ENCODE measurements around the gene ST6GALNAC4.
A peak's percentile ranks its signal among the peaks of the same experiment; 100 is the strongest.

Gene ST6GALNAC4

GRCh38 chr9:127928676-127929624 lies 12.1 kb upstream of the ST6GALNAC4 start:
- DNase-seq: no peak

DNA sequence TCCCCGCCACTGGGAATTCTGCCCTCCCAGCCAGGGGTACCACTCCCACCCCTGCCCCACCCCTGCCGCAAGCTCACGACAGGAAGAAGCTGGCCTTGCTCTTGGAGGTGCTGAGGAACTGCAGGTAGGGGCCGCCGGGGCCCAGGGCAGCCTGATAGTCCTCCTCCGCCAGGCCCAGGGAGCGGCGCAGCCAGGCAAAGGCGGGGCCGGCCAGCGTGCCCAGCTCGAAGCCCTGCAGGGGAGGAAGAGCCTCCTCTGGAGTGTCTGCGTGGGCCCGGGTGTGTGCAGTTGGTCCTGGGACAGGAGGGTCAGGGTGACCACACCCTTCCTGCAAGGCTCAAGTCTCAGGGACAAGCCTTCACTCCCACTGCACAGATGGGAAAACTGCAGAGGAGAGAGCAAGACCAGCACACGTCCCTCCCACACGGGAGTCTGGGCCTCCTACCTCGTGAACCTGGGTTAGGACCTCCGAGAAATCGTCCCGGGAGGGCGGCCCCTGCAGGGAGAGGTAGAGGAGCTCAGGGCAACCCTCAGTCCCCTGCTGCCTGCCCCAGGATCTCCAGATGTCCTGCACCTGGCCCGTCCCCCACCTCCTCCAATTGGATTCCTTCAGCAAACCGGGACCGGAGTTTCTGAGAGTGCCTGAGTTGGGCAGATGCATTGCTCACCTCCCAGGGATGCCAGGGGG lies 11.3 kb upstream of the ST6GALNAC4 start:
- DNase-seq: no peak

- no peak for DNase-seq
Measured at GRCh38 chr9:127927201-127927987, 10.6 kb upstream of the ST6GALNAC4 start.

DNA sequence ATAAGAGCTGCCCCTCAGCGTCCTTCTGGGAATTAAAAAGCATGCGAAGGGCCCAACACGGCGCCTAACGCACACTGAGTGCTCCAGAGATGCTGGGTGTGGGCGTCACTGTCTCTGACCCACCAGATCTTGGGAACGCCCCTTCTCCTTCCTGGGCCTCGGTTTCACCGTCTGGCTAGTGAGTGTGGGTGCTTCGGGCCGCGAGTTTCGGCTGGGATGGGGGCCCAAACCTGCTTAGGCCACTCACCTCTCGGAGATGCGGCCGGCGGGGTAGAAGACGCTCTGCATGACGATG lies 10.0 kb upstream of the ST6GALNAC4 start:
- no peak for DNase-seq

- no peak for DNase-seq
Measured at GRCh38 chr9:127925959-127926905, 9.4 kb upstream of the ST6GALNAC4 start.

GRCh38 chr9:127924736-127925444 lies 8.0 kb upstream of the ST6GALNAC4 start:
- DNase-seq: no peak

DNA sequence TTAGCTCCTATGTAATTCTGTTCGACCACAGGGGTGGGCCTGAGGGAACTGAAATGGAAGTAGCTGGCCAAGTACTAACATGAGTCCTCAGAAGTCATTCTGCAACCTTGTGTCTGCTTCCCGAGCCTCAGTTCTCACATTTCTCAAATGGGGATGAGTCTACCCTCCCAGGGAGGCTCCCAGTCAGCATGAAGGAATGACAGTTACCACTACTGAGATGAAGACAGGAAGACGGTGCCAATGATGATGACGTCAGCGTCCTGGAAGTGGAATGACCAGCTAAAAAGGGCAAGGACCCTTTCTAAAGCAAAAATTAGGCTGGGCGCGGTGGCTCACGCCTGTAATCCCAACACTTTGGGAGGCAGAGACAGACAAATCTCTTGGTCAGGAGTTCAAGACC lies 6.9 kb upstream of the ST6GALNAC4 start:
- no peak for DNase-seq

- DNase-seq: peak; percentile 1
Measured at GRCh38 chr9:127923046-127923445, 6.2 kb upstream of the ST6GALNAC4 start.

GRCh38 chr9:127921557-127922120 lies 4.8 kb upstream of the ST6GALNAC4 start:
- DNase-seq: peak; percentile 61

- no peak for DNase-seq
Measured at GRCh38 chr9:127920794-127921193, 4.0 kb upstream of the ST6GALNAC4 start.

GRCh38 chr9:127919253-127919815 lies 2.5 kb upstream of the ST6GALNAC4 start:
- DNase-seq: peak; percentile 29

GRCh38 chr9:127918183-127919107 lies 1.6 kb upstream of the ST6GALNAC4 start:
- DNase-seq: peak; percentile 78

DNA sequence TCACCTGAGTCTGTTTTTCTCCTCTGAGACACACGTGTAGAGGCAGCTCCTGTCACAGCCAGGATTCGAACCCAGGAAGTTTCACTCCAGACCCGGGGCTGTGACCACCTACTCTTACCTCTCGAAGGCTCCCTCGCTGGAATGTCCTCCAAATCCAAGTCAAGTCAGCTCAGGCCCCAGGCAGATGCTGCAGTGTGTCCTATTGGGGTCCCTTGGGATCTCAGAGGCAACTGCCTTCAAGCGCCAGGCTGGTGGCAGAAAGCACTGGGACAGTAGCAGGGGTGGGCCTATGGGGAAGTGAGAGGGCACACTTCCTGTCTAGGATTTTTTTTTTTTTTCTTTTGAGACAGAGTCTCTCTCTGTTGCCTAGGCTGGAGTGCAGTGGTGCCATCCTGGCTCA lies 762 bp upstream of the ST6GALNAC4 start:
- no peak for DNase-seq

DNA sequence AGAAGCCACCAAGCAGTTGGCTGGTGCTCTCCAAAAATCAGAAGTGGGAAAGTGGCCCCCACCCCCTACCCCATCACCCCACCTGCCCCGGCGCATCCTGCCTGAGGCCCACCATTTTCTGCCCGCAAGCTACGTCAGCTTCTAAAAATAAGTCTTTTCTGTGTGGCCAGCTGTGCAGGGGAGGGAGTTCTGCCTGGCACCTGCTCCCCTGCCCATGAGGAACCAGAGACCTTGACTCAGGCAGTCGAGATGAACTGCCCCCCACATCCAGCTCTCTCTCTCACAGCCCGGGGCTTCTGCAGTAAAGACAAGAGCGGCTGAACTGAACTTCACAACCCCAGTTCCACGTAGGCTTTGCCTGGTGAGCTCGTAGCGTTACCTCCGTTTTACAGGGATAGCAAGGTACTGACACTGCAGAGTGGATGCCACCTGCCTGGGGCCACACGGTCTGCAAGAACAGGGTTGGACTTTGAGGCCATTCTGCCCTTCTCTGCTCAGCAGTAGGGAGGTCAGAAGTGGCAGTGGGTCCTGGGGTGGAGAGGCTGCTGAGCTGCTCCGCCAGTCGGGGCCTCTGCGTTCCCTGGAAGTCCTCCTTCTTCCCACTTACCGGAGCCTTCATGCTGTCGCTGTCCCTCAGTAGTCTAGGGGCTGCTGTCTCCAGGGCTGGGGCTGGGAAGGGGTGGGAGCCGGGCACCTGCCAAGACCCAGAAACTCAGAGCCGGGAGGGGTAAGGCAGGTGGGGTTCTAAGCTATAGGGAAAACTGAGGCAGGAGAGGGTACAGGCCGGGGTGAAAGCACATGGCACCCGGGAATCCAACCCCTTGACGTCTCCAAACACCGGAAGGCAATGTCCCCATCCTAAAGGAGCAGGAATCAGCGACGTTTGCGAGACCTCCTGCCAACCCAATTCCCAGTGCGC lies 781 bp downstream of the ST6GALNAC4 start:
- DNase-seq: no peak

- DNase-seq: peak; percentile 70
Measured at GRCh38 chr9:127915325-127915752, 1.5 kb downstream of the ST6GALNAC4 start.

DNA sequence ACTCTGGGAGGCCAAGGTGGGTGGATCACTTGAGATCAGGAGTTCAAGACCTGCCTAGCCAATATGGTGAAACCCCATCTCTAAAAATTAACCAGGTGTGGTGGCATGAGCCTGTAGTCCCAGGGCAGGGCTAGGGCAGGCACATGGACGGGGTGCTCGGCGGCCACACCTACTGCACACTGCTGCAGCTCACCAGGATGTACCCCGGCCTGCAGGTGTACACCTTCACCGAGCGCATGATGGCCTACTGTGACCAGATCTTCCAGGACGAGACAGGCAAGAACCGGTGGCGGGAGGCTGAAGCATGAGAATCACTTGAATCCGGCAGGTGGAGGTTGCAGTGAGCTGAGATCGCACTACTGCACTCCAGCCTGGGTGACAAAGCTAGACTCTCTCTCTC lies 3.2 kb downstream of the ST6GALNAC4 start:
- DNase-seq: no peak

- no peak for DNase-seq
Measured at GRCh38 chr9:127912882-127913281, 4.0 kb downstream of the ST6GALNAC4 start.

DNA sequence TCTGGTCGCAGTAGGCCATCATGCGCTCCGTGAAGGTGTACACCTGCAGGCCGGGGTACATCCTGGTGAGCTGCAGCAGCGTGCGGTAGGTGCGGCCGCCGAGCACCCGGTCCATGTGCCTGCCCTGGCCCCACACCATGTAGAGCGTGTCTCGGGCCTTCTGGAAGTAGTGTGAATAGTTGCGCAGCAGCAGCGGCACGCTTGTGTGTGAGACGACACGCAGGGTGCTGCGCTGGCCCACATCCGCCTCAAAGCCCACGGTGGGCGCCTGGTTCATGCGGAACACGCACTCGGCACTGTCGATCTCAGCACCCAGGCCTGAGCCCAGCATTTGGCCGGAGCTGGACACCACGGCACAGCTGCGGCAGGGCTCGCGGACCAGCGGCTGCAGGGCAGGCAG lies 4.5 kb downstream of the ST6GALNAC4 start:
- no peak for DNase-seq
